Retinal pigment epithelial cell (primary cell): ENCODE data around the gene ZYX.
"Not testable (repeated sequence)": the region's sequence is repeated elsewhere in the genome, so short reads cannot be mapped to it uniquely, and the experiment has no call there.

Source experiments
- DNase-seq: peaks from one replicate; pipeline ENCODE4 v3.0.0-alpha.2; 2010; ENCODE audit warnings: low read depth
- H3K4me3 ChIP-seq: 2 replicates; pipeline ENCODE4 v1.5.1; 2011; ENCODE audit warnings: mild to moderate bottlenecking, low read length, control low read depth, moderate library complexity
- TF ChIP-seq, protein P1 (sequence below): conservative IDR thresholded peaks from 2 replicates; pipeline ENCODE4 v1.5.1; 2011; ENCODE audit warnings: low read depth, low read length, control low read depth, inconsistent platforms

The ZYX gene

GRCh38 chr7:143417734-143418383 lies 36.7 kb downstream of the ZYX start:
- TF ChIP-seq, protein P1, sequence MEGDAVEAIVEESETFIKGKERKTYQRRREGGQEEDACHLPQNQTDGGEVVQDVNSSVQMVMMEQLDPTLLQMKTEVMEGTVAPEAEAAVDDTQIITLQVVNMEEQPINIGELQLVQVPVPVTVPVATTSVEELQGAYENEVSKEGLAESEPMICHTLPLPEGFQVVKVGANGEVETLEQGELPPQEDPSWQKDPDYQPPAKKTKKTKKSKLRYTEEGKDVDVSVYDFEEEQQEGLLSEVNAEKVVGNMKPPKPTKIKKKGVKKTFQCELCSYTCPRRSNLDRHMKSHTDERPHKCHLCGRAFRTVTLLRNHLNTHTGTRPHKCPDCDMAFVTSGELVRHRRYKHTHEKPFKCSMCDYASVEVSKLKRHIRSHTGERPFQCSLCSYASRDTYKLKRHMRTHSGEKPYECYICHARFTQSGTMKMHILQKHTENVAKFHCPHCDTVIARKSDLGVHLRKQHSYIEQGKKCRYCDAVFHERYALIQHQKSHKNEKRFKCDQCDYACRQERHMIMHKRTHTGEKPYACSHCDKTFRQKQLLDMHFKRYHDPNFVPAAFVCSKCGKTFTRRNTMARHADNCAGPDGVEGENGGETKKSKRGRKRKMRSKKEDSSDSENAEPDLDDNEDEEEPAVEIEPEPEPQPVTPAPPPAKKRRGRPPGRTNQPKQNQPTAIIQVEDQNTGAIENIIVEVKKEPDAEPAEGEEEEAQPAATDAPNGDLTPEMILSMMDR = no peak
- DNase-seq = no peak
- no peak overlapping the region for H3K4me3 ChIP-seq

GRCh38 chr7:143418681-143419458 lies 37.7 kb downstream of the ZYX start:
- DNase-seq = no peak
- TF ChIP-seq, protein P1 = no peak

GRCh38 chr7:143419880-143420279 lies 38.7 kb downstream of the ZYX start:
- H3K4me3 ChIP-seq = no peak overlapping the region
- no peak for DNase-seq
- TF ChIP-seq, protein P1 = no peak

More at GRCh38 chr7:143418681-143419458, 37.7 kb downstream of the ZYX start:
- H3K4me3 ChIP-seq = no peak overlapping the region

DNA sequence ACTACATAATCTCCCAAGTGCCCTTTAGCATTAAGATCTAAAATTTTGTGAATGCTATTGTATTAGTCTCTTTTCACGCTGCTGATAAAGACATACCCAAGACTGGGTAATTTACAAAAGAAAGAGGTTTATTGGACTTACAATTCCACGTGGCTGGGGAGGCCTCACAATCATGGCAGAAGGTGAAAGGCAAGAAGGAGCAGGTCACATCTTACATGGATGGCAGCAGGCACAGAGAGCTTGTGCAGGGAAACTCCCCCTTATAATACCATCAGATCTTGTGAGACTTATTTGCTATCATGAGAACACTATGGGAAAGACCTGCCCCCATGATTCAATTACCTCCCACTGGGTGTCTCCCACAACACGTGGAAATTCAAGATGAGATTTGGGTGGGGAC lies 39.5 kb downstream of the ZYX start:
- not testable (repeated sequence) for H3K4me3 ChIP-seq, DNase-seq

- DNase-seq = no peak
- no peak overlapping the region for H3K4me3 ChIP-seq
- TF ChIP-seq, protein P1 = no peak
These were observed 40.9 kb downstream of the ZYX start for GRCh38 chr7:143422033-143422432.

GRCh38 chr7:143424476-143424875 lies 43.3 kb downstream of the ZYX start:
- not testable (repeated sequence) for H3K4me3 ChIP-seq, DNase-seq

- H3K4me3 ChIP-seq = no peak overlapping the region
- TF ChIP-seq, protein P1 = no peak
- DNase-seq = no peak
These were observed 45.5 kb downstream of the ZYX start for GRCh38 chr7:143426479-143427142.
